A673 (cell line): ENCODE data around the gene ANKS1B.

ENCODE experiments used
- EZH2 ChIP-seq: fragments of 200-600 bp; sonication (generic); IDR thresholded peaks from 2 replicates; pipeline ENCODE4 v1.6.1; 2017; ENCODE audit warnings: borderline replicate concordance, low read depth, mild to moderate bottlenecking, mixed read lengths, antibody characterized with exemption, low read length; ENCODE audit not compliant: poor library complexity, severe bottlenecking
- TF ChIP-seq, protein P1 (sequence below): fragments of 300-800, 200-600 bp; sonication (generic); conservative IDR thresholded peaks from 2 replicates; pipeline ENCODE4 v1.5.1; 2017; ENCODE audit warnings: low read depth, mild to moderate bottlenecking, antibody characterized with exemption, low read length, moderate library complexity, mixed read lengths

- TF ChIP-seq, protein P1, sequence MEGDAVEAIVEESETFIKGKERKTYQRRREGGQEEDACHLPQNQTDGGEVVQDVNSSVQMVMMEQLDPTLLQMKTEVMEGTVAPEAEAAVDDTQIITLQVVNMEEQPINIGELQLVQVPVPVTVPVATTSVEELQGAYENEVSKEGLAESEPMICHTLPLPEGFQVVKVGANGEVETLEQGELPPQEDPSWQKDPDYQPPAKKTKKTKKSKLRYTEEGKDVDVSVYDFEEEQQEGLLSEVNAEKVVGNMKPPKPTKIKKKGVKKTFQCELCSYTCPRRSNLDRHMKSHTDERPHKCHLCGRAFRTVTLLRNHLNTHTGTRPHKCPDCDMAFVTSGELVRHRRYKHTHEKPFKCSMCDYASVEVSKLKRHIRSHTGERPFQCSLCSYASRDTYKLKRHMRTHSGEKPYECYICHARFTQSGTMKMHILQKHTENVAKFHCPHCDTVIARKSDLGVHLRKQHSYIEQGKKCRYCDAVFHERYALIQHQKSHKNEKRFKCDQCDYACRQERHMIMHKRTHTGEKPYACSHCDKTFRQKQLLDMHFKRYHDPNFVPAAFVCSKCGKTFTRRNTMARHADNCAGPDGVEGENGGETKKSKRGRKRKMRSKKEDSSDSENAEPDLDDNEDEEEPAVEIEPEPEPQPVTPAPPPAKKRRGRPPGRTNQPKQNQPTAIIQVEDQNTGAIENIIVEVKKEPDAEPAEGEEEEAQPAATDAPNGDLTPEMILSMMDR, result peak; percentile 53
- TF ChIP-seq EZH2, result no peak
These were observed 173.8 kb downstream of the ANKS1B start for GRCh38 chr12:99810718-99811593.
